ENCODE data around the gene ABAT. TPM values are rescaled to one million over a fixed set of nuclear protein-coding genes. Genes with fewer than 3 reads are reported as not detected.

The ABAT gene
- polyA plus RNA-seq, 2 of the 4 experiments (the other 2 are of a cell fraction), result 0.68 to 1.2 TPM

GRCh38 chr16:8713635-8714172 is 39.3 kb downstream of the ABAT start:
- ATAC-seq (peak in 1 of 2 experiments; percentile 13; a peak in 1 of 6 replicates), DNase-seq (ENCODE audit: low read depth in 1 of 2, low spot score in 1 of 2) (no peak), FAIRE-seq (no peak)
- TF ChIP-seq ESRRA (IDR thresholded peaks at IDR 0.05; ENCODE audit: borderline replicate concordance, low read length) (no peak), KDM5A (IDR thresholded peaks at IDR 0.05) (no peak)
- POLR2A ChIA-PET, result interaction anchor here (0.7 kb wide), 1 partner anchor 30 kb away, joined by 3 read pairs; no protein-coding TSS in a partner anchor
- H3K27ac ChIP-seq, result no peak overlapping the region
- H3K9me3 ChIP-seq, result 0 out of 3 replicates have a peak, but pooled peaks cover 3% of the 10 kb centered on the region
- CTCF ChIA-PET, result no interaction called here
- H3K4me3 ChIP-seq, result no peak overlapping the region
- no peaks in the 10 kb centered on the region for H3K4me1 ChIP-seq
- WGBS (ENCODE audit: missing lambda C conversion rate), result 45% methylated on average over 10 of the region's 10 CpGs
- H3K4me2 ChIP-seq, result no peak overlapping the region

- H3K4me3 ChIP-seq, result no peak overlapping the region
- 55% methylated on average over 7 of the region's 7 CpGs for WGBS (ENCODE audit: missing lambda C conversion rate)
- ATAC-seq (peak in 1 of 2 experiments; percentile 33; a peak in 1 of 6 replicates), FAIRE-seq (no peak), DNase-seq (ENCODE audit: low read depth in 1 of 2, low spot score in 1 of 2) (no peak)
- H3K4me2 ChIP-seq, result no peak overlapping the region
- POLR2A ChIA-PET, result no interaction called here
- CTCF ChIA-PET, result no interaction called here
- H3K27ac ChIP-seq, result no peak overlapping the region
- H3K4me1 ChIP-seq, result no peaks in the 10 kb centered on the region
- 0 out of 3 replicates have a peak, but pooled peaks cover 3% of the 10 kb centered on the region for H3K9me3 ChIP-seq
- no peak for TF ChIP-seq MAZ (IDR thresholded peaks at IDR 0.05; ENCODE audit: borderline replicate concordance, low read depth, low read length)
- no peak for TF ChIP-seq CBX2 (IDR thresholded peaks at IDR 0.05; ENCODE audit: borderline replicate concordance, low read depth)
- no peak for TF ChIP-seq PHF8 (IDR thresholded peaks at IDR 0.05; ENCODE audit: borderline replicate concordance, low read depth)
- TF ChIP-seq CHD4 (IDR thresholded peaks at IDR 0.05; ENCODE audit: borderline replicate concordance), result no peak
- TF ChIP-seq BHLHE40 (IDR thresholded peaks at IDR 0.05; ENCODE audit: low read depth, low read length), result no peak
Measured at GRCh38 chr16:8714174-8714573, 39.8 kb downstream of the ABAT start.

GRCh38 chr16:8714807-8715206 is 40.4 kb downstream of the ABAT start:
- TF ChIP-seq KDM1A (IDR thresholded peaks at IDR 0.05; ENCODE audit: low read depth), result no peak
- ChIA-PET POLR2A (no interaction called here), CTCF (no interaction called here)
- Histone ChIP-seq H3K4me3 (no peak overlapping the region), H3K27ac (no peak overlapping the region), H3K4me1 (no peaks in the 10 kb centered on the region), H3K4me2 (no peak overlapping the region), H3K9me3 (0 out of 3 replicates have a peak, but pooled peaks cover 3% of the 10 kb centered on the region)
- 56% methylated on average over 14 of the region's 14 CpGs for WGBS (ENCODE audit: missing lambda C conversion rate)
- DNase-seq (ENCODE audit: low read depth in 1 of 2, low spot score in 1 of 2) (no peak), ATAC-seq (no peak), FAIRE-seq (no peak)

- Histone ChIP-seq H3K4me3 (no peak overlapping the region), H3K4me2 (no peak overlapping the region), H3K9me3 (0 out of 3 replicates have a peak, but pooled peaks cover 3% of the 10 kb centered on the region), H3K4me1 (no peaks in the 10 kb centered on the region), H3K27ac (no peak overlapping the region)
- FAIRE-seq, result no peak
- no peak for DNase-seq (ENCODE audit: low read depth in 1 of 2, low spot score in 1 of 2)
- CTCF ChIA-PET, result no interaction called here
- TF ChIP-seq JUNB (IDR thresholded peaks at IDR 0.05), result no peak
- TF ChIP-seq KDM1A (IDR thresholded peaks at IDR 0.05; ENCODE audit: low read depth), result peak; percentile 27; the same call in 1 of the 2 replicates
- no peak for TF ChIP-seq KDM5A (IDR thresholded peaks at IDR 0.05)
- TF ChIP-seq PBX3 (IDR thresholded peaks at IDR 0.05), result no peak
- no peak for TF ChIP-seq POLR2A (IDR thresholded peaks at IDR 0.05; ENCODE audit: low read length)
- no peak for TF ChIP-seq EP300 (IDR thresholded peaks at IDR 0.05)
- TF ChIP-seq POLR2AphosphoS2 (conservative IDR thresholded peaks at IDR 0.05; ENCODE audit: low read length), result no peak
- no peak for TF ChIP-seq HMGXB4 (CRISPR knock-in tag; IDR thresholded peaks at IDR 0.05; ENCODE audit: borderline replicate concordance)
- POLR2A ChIA-PET, result no interaction called here
- ATAC-seq, result no peak
- WGBS (ENCODE audit: missing lambda C conversion rate), result 60% methylated on average over 6 of the region's 6 CpGs
Measured at GRCh38 chr16:8716052-8716451, 41.6 kb downstream of the ABAT start.
